SK-N-SH (cell line): ENCODE data around the gene YAF2. TPM values are rescaled to one million over a fixed set of nuclear protein-coding genes. Genes with fewer than 3 reads are reported as not detected.
"Not testable (repeated sequence)": the region's sequence is repeated elsewhere in the genome, so short reads cannot be mapped to it uniquely, and the experiment has no call there.

Experiments
- CTCF ChIA-PET: fragments of 300-600, 350-600 bp; formaldehyde crosslinking; extraction: SDS; loops from one replicate; lab custom pipeline; 2021; lab: Yijun Ruan, JAX
- POLR2A ChIA-PET: fragments of 350-600 bp; sonication (Branson Sonifier 250); formaldehyde crosslinking; extraction: SDS; loops from one replicate; lab custom pipeline; 2020; ENCODE audit warnings: antibody characterized with exemption, inconsistent platforms; lab: Yijun Ruan, JAX
- DNase-seq: peaks from one replicate; pipeline ENCODE4 v3.0.0; 2012
- H2AFZ ChIP-seq: fragments of 200-600 bp; sonication (generic); 2 replicates; pipeline ENCODE4 v1.8.1; 2016; ENCODE audit warnings: antibody characterized with exemption, mild to moderate bottlenecking, low read depth
- H3F3A ChIP-seq: fragments of 200-600 bp; sonication (generic); replicated peaks from 2 replicates; pipeline ENCODE3; 2016; ENCODE audit warnings: antibody characterized with exemption, mild to moderate bottlenecking; ENCODE audit not compliant: insufficient read depth
- H3K27ac ChIP-seq, 2 experiments: fragments of 200-500 bp in 1 of 2; fragments of 200-600 bp in 1 of 2; sonication (Bioruptor generic) in 1 of 2; sonication (generic), shearing (Covaris generic) in 1 of 2; 2 replicates each; pipeline versions ENCODE4 v1.5.1 to v1.6.1; 2014 to 2016; ENCODE audit warnings: low read depth in 2 of 2, inconsistent platforms in 1 of 2, low read length in 1 of 2, mild to moderate bottlenecking in 1 of 2, mixed read lengths in 1 of 2
- H3K27me3 ChIP-seq: fragments of 200-600 bp; sonication (generic), shearing (Covaris generic); 2 replicates; pipeline ENCODE4 v1.6.1; 2016; ENCODE audit warnings: mixed run types; ENCODE audit not compliant: insufficient read depth
- H3K36me3 ChIP-seq, 2 experiments: fragments of 200-500 bp in 1 of 2; fragments of 200-600 bp in 1 of 2; sonication (Bioruptor generic) in 1 of 2; sonication (generic) in 1 of 2; replicated peaks in 1 of 2; 2 replicates each; pipeline versions ENCODE3 to v1.5.1; 2014 to 2016; ENCODE audit warnings: low read length in 1 of 2, mild to moderate bottlenecking in 1 of 2; ENCODE audit not compliant: insufficient read depth in 2 of 2, control insufficient read depth in 1 of 2
- H3K4me1 ChIP-seq, 2 experiments: fragments of 200-500 bp in 1 of 2; fragments of 200-600 bp in 1 of 2; sonication (Bioruptor generic) in 1 of 2; sonication (generic), shearing (Covaris generic) in 1 of 2; 2 replicates each; pipeline versions ENCODE4 v1.5.1 to v1.6.1; 2014 to 2016; ENCODE audit warnings: low read depth in 1 of 2, low read length in 1 of 2, mixed run types in 1 of 2; ENCODE audit not compliant: insufficient read depth in 2 of 2, control insufficient read depth in 1 of 2
- H3K4me2 ChIP-seq: fragments of 200-600 bp; sonication (generic), shearing (Covaris generic); 2 replicates; pipeline ENCODE4 v1.6.1; 2017; ENCODE audit warnings: mixed run types
- H3K4me3 ChIP-seq, 2 experiments: fragments of 200-500 bp in 1 of 2; fragments of 200-600 bp in 1 of 2; sonication (Bioruptor generic) in 1 of 2; sonication (generic), shearing (Covaris generic) in 1 of 2; 2 replicates each; pipeline versions ENCODE4 v1.5.1 to v1.8.1; 2014 to 2016; ENCODE audit warnings: low read depth in 2 of 2, inconsistent platforms in 1 of 2, low read length in 1 of 2, mild to moderate bottlenecking in 1 of 2, mixed read lengths in 1 of 2, moderate library complexity in 1 of 2
- H3K79me2 ChIP-seq: fragments of 200-600 bp; sonication (generic); 2 replicates; pipeline ENCODE4 v1.8.1; 2017; ENCODE audit warnings: mild to moderate bottlenecking; ENCODE audit not compliant: insufficient read depth
- H3K9ac ChIP-seq: fragments of 200-600 bp; sonication (generic); 2 replicates; pipeline ENCODE4 v1.6.1; 2017; ENCODE audit warnings: mixed run types
- H3K9me2 ChIP-seq: fragments of 200-600 bp; sonication (generic); 2 replicates; pipeline ENCODE4 v1.6.1; 2017; ENCODE audit warnings: mixed run types
- H3K9me3 ChIP-seq: fragments of 200-600 bp; sonication (generic); 2 replicates; pipeline ENCODE4 v1.6.1; 2017; ENCODE audit warnings: mixed run types, mild to moderate bottlenecking, moderate library complexity
- H4K20me1 ChIP-seq: fragments of 200-600 bp; sonication (generic); 2 replicates; pipeline ENCODE4 v1.6.1; 2017; ENCODE audit warnings: mild to moderate bottlenecking, mixed run types; ENCODE audit not compliant: insufficient read depth
- CHD2 ChIP-seq: fragments of 150-350 bp; IDR thresholded peaks from 2 replicates; pipeline ENCODE4 v1.6.1; 2018; ENCODE audit warnings: low read length; ENCODE audit not compliant: partially characterized antibody
- CTCF ChIP-seq: fragments of 200-600 bp; sonication (generic); IDR thresholded peaks from 2 replicates; pipeline ENCODE4 v1.6.1; 2017; ENCODE audit warnings: antibody characterized with exemption, mild to moderate bottlenecking, moderate library complexity
- FOXM1 ChIP-seq: IDR thresholded peaks from 2 replicates; pipeline ENCODE4 v1.4.0; 2012; ENCODE audit warnings: low read depth, mild to moderate bottlenecking
- GABPA ChIP-seq: IDR thresholded peaks from 2 replicates; pipeline ENCODE4 v1.4.0; 2012; ENCODE audit warnings: low read depth, mild to moderate bottlenecking
- IRF3 ChIP-seq: fragments of 150-350 bp; IDR thresholded peaks from 2 replicates; pipeline ENCODE4 v1.6.1; 2016; ENCODE audit warnings: mild to moderate bottlenecking, low read depth, low read length
- MXI1 ChIP-seq: IDR thresholded peaks from 2 replicates; pipeline ENCODE4 v1.6.1; 2012; ENCODE audit warnings: mild to moderate bottlenecking, low read depth, low read length, improper control_type of control experiment
- NFIC ChIP-seq: IDR thresholded peaks from 2 replicates; pipeline ENCODE4 v1.4.0; 2012; ENCODE audit warnings: borderline replicate concordance
- PBX3 ChIP-seq: IDR thresholded peaks from 2 replicates; pipeline ENCODE4; 2012
- RCOR1 ChIP-seq: fragments of 150-350 bp; IDR thresholded peaks from 2 replicates; pipeline ENCODE4 v1.6.1; 2017; ENCODE audit warnings: antibody characterized with exemption, low read length
- TCF12 ChIP-seq: IDR thresholded peaks from 2 replicates; pipeline ENCODE4 v1.4.0; 2012
- YY1 ChIP-seq: IDR thresholded peaks from 2 replicates; pipeline ENCODE4 v1.4.0; 2012; ENCODE audit warnings: low read depth, mild to moderate bottlenecking
- whole genome bisulfite sequencing: methylation state at CpG from one replicate; pipeline ENCODE4 v1.1.6; 2017; ENCODE audit warnings: low lambda C conversion rate; 5-methylcytosine and 5-hydroxymethylcytosine counted together
- polyA plus RNA-seq, 3 experiments: library from polyadenylated mRNA; depleted of rRNA; stranded (reverse); fragments of >200 nt; gene quantifications; 2 replicates each; pipeline ENCODE4 v1.2.3, GENCODE V29; 2012

Gene YAF2
- polyA plus RNA-seq, 1 of the 3 experiments (the other 2 are of a cell fraction) = 5.3 TPM

- TF ChIP-seq GABPA = no peak
- no peak for TF ChIP-seq IRF3
- TF ChIP-seq, all 33 proteins: peak for 0
Measured at GRCh38 chr12:42216737-42217136, 21.3 kb downstream of the YAF2 start (continued).

- H3K4me2 ChIP-seq, H3F3A ChIP-seq, H3K36me3 ChIP-seq, DNase-seq, H3K9me2 ChIP-seq, POLR2A ChIA-PET, H3K27ac ChIP-seq, H3K9me3 ChIP-seq, H2AFZ ChIP-seq, H3K27me3 ChIP-seq, H3K4me3 ChIP-seq, H4K20me1 ChIP-seq, H3K9ac ChIP-seq: not testable (repeated sequence)
- 97% methylated on average over 4 of the region's 4 CpGs for WGBS
- Histone ChIP-seq H3K79me2 (peaks cover 56% of the 10 kb centered on the region), H3K4me1 (peaks cover 8 to 19% of the 10 kb centered on the region in 2 experiments; a peak in 3 of 4 replicates)
- CTCF ChIA-PET = interaction anchor here (1.3 kb wide), 1 partner anchor 24 kb away, joined by 4 read pairs; no protein-coding TSS in a partner anchor
Measured at GRCh38 chr12:42215759-42216158, 22.3 kb downstream of the YAF2 start.

GRCh38 chr12:42213954-42214426 lies 24.1 kb downstream of the YAF2 start:
- Histone ChIP-seq H3K9me3 (no peaks in the 10 kb centered on the region), H3K27ac (no peak overlapping the region), H3K4me3 (no peak overlapping the region), H3K4me2 (no peak overlapping the region), H3K9me2 (no peaks in the 10 kb centered on the region), H3K36me3 (peaks cover 4 to 11% of the 10 kb centered on the region in 2 experiments), H3K4me1 (peaks cover 7 to 16% of the 10 kb centered on the region in 2 experiments; a peak in 3 of 4 replicates), H2AFZ (no peak overlapping the region), H3K9ac (no peak overlapping the region), H3F3A (peaks cover 5% of the 10 kb centered on the region), H4K20me1 (no peaks in the 10 kb centered on the region), H3K27me3 (no peaks in the 10 kb centered on the region), H3K79me2 (peaks cover 51% of the 10 kb centered on the region)
- ChIA-PET CTCF (interaction anchor here (0.6 kb wide), 1 partner anchor 65 kb away, joined by 3 read pairs; no protein-coding TSS in a partner anchor), POLR2A (no interaction called here)
- WGBS = 90% methylated on average over 2 of the region's 2 CpGs
- DNase-seq = no peak
- TF ChIP-seq NFIC = no peak

- POLR2A ChIA-PET = no interaction called here
- H3K36me3 ChIP-seq = peaks cover 7 to 17% of the 10 kb centered on the region in 2 experiments
- no peaks in the 10 kb centered on the region for H3K27me3 ChIP-seq
- H2AFZ ChIP-seq = no peak overlapping the region
- WGBS = 62% methylated on average over 2 of the region's 2 CpGs
- no peak overlapping the region for H3K4me3 ChIP-seq
- CTCF ChIA-PET = no interaction called here
- H4K20me1 ChIP-seq = 0 out of 2 replicates have a peak, but pooled peaks cover 3% of the 10 kb centered on the region
- no peak overlapping the region for H3K4me2 ChIP-seq
- H3K79me2 ChIP-seq = peaks cover 43% of the 10 kb centered on the region
- peaks cover 6 to 12% of the 10 kb centered on the region in 2 experiments; a peak in 3 of 4 replicates for H3K4me1 ChIP-seq
- peak; percentile 45 for TF ChIP-seq CHD2
- no peak for TF ChIP-seq PBX3
- peak; percentile 49 for TF ChIP-seq TCF12
- no peak for TF ChIP-seq YY1
- TF ChIP-seq RCOR1 = peak; percentile 59
- TF ChIP-seq CTCF = no peak
- 0 out of 2 replicates have a peak, but pooled peaks have one; percentile 24 for TF ChIP-seq NFIC
- peak; percentile 76 for TF ChIP-seq MXI1
- TF ChIP-seq FOXM1 = no peak
- TF ChIP-seq, all 33 proteins: peak for 5
- peak; percentile 51 for DNase-seq
- H3K9me3 ChIP-seq = no peaks in the 10 kb centered on the region
- H3F3A ChIP-seq = peaks cover 9% of the 10 kb centered on the region
- H3K9me2 ChIP-seq = no peaks in the 10 kb centered on the region
- H3K27ac ChIP-seq = peak overlapping the region in 1 of 2 experiments; percentile 29; a peak in 1 of 4 replicates
- no peak overlapping the region for H3K9ac ChIP-seq
Measured at GRCh38 chr12:42213023-42213422, 25.0 kb downstream of the YAF2 start.
